ENCODE measurements around the gene LY9. TPM values are rescaled to one million over a fixed set of nuclear protein-coding genes. Genes with fewer than 3 reads are reported as not detected.

LY9 gene
- total and polyA plus RNA-seq, 9 of the 15 experiments (the other 6 are each of a cell fraction or from before 2014, with no cell fraction given), result not detected

DNA sequence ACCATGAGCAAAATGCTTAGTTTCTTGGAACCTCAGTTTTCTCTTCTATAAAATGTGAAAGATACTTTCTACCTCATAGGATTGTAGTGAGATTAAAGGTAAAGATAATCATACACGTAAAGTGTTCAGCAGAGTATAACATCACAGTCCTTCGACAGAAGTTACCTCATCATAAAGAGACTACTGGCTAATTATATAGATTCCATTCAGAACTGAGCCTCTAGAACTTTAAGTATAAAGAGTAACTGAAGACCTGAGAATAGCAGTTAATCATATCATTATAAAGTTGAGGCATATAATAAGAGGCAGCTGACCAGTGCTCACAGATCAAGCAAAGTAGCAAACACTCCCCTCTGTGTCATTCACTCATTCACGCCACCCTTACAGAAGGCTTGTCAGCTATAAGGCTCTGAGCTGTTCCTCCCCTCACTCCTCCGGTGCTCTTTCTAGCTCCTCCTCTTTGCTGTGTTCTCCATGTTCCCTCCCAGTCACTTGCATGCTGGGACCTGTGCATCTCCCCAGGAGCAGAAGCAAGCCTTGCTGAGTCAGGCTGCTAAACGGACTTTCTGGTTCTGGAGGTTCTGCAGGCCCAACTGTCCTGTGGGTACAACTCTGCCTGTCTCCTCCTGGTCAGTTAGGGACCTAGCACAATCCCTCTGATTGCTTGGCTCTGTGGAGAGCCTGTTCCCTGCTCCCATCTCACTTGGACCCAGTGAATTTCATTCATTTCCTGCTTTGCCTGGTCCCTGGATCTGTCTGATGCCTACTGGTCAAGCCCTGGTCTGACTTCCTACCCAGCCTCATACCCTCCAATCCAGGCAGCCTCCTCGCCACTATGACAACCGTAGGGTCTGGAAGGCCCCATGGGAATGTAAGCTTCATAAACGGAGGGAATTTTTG, 28.3 kb upstream of the LY9 start (continued):
- TF ChIP-seq, protein P1, sequence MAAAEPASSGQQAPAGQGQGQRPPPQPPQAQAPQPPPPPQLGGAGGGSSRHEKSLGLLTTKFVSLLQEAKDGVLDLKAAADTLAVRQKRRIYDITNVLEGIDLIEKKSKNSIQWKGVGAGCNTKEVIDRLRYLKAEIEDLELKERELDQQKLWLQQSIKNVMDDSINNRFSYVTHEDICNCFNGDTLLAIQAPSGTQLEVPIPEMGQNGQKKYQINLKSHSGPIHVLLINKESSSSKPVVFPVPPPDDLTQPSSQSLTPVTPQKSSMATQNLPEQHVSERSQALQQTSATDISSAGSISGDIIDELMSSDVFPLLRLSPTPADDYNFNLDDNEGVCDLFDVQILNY (CRISPR knock-in tag; IDR thresholded peaks at IDR 0.05), result no peak
- no peak for TF ChIP-seq EP400 (IDR thresholded peaks at IDR 0.05)
- TF ChIP-seq FOXA3 (CRISPR knock-in tag; conservative IDR thresholded peaks at IDR 0.05 in 1 of 2, IDR thresholded peaks at IDR 0.05 in 1 of 2), result no peak
- TF ChIP-seq ZFX (CRISPR knock-in tag; IDR thresholded peaks at IDR 0.05), result no peak
- TF ChIP-seq FOXJ3 (CRISPR knock-in tag; IDR thresholded peaks at IDR 0.05), result no peak
- TF ChIP-seq, protein P2, sequence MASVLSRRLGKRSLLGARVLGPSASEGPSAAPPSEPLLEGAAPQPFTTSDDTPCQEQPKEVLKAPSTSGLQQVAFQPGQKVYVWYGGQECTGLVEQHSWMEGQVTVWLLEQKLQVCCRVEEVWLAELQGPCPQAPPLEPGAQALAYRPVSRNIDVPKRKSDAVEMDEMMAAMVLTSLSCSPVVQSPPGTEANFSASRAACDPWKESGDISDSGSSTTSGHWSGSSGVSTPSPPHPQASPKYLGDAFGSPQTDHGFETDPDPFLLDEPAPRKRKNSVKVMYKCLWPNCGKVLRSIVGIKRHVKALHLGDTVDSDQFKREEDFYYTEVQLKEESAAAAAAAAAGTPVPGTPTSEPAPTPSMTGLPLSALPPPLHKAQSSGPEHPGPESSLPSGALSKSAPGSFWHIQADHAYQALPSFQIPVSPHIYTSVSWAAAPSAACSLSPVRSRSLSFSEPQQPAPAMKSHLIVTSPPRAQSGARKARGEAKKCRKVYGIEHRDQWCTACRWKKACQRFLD (CRISPR knock-in tag; IDR thresholded peaks at IDR 0.05), result peak; percentile 41; the same call in 1 of the 2 replicates
- TF ChIP-seq ZNF696 (CRISPR knock-in tag; conservative IDR thresholded peaks at IDR 0.05), result no peak
- TF ChIP-seq, protein P3, sequence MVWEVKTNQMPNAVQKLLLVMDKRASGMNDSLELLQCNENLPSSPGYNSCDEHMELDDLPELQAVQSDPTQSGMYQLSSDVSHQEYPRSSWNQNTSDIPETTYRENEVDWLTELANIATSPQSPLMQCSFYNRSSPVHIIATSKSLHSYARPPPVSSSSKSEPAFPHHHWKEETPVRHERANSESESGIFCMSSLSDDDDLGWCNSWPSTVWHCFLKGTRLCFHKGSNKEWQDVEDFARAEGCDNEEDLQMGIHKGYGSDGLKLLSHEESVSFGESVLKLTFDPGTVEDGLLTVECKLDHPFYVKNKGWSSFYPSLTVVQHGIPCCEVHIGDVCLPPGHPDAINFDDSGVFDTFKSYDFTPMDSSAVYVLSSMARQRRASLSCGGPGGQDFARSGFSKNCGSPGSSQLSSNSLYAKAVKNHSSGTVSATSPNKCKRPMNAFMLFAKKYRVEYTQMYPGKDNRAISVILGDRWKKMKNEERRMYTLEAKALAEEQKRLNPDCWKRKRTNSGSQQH (CRISPR knock-in tag; IDR thresholded peaks at IDR 0.05), result no peak
- TF ChIP-seq ZNF764 (CRISPR knock-in tag; IDR thresholded peaks at IDR 0.05; ENCODE audit: low read depth), result no peak
- no peak for TF ChIP-seq ZNF75A (CRISPR knock-in tag; IDR thresholded peaks at IDR 0.05)
- TF ChIP-seq, protein P4, sequence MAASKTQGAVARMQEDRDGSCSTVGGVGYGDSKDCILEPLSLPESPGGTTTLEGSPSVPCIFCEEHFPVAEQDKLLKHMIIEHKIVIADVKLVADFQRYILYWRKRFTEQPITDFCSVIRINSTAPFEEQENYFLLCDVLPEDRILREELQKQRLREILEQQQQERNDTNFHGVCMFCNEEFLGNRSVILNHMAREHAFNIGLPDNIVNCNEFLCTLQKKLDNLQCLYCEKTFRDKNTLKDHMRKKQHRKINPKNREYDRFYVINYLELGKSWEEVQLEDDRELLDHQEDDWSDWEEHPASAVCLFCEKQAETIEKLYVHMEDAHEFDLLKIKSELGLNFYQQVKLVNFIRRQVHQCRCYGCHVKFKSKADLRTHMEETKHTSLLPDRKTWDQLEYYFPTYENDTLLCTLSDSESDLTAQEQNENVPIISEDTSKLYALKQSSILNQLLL (CRISPR knock-in tag; IDR thresholded peaks at IDR 0.05; ENCODE audit: borderline replicate concordance), result no peak
- no peak for TF ChIP-seq HNRNPH1 (optimal IDR thresholded peaks at IDR 0.05; ENCODE audit: low read depth, low read length)
- no peak for TF ChIP-seq PHF20 (IDR thresholded peaks at IDR 0.05; ENCODE audit: partially characterized antibody)
- no peak for TF ChIP-seq SREBF1 (IDR thresholded peaks at IDR 0.05; ENCODE audit: borderline replicate concordance, low read depth, low read length)
- no peak for TF ChIP-seq ZBED1 (IDR thresholded peaks at IDR 0.05)
- no peak for TF ChIP-seq NR2F6 (CRISPR knock-in tag; IDR thresholded peaks at IDR 0.05)
- TF ChIP-seq FOSL1 (tag; conservative IDR thresholded peaks at IDR 0.05), result 0 out of 2 replicates have a peak, but pooled peaks have one; percentile 14
- TF ChIP-seq, protein P5, sequence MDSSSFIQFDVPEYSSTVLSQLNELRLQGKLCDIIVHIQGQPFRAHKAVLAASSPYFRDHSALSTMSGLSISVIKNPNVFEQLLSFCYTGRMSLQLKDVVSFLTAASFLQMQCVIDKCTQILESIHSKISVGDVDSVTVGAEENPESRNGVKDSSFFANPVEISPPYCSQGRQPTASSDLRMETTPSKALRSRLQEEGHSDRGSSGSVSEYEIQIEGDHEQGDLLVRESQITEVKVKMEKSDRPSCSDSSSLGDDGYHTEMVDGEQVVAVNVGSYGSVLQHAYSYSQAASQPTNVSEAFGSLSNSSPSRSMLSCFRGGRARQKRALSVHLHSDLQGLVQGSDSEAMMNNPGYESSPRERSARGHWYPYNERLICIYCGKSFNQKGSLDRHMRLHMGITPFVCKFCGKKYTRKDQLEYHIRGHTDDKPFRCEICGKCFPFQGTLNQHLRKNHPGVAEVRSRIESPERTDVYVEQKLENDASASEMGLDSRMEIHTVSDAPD (CRISPR knock-in tag; IDR thresholded peaks at IDR 0.05), result no peak
- no peak for TF ChIP-seq ZNF23 (CRISPR knock-in tag; IDR thresholded peaks at IDR 0.05)
- TF ChIP-seq MAZ (CRISPR knock-in tag; conservative IDR thresholded peaks at IDR 0.05 in 1 of 2, IDR thresholded peaks at IDR 0.05 in 1 of 2), result peak in 1 of 2 experiments; percentile 32; a peak in 1 of 4 replicates
- TF ChIP-seq TCF3 (CRISPR knock-in tag; IDR thresholded peaks at IDR 0.05), result no peak
- no peak for TF ChIP-seq SMARCA4 (IDR thresholded peaks at IDR 0.05)

All from K562 (cell line).